HG03521 (cell line): ENCODE measurements around the gene KCNG2.
"Not testable (repeated sequence)": the region's sequence is repeated elsewhere in the genome, so short reads cannot be mapped to it uniquely, and the experiment has no call there.

Source experiments
- ATAC-seq: cut with Tn5 transposase; IDR thresholded peaks from one replicate; pipeline ENCODE4 v1.9.1; 2021; ENCODE audit warnings: mild to moderate bottlenecking, moderate library complexity; ENCODE audit not compliant: unreplicated experiment

The KCNG2 gene

GRCh38 chr18:79866889-79867574, 69.3 kb downstream of the KCNG2 start:
- no peak for ATAC-seq

GRCh38 chr18:79867666-79868065, 69.9 kb downstream of the KCNG2 start:
- no peak for ATAC-seq

GRCh38 chr18:79868168-79868784, 70.5 kb downstream of the KCNG2 start:
- no peak for ATAC-seq

GRCh38 chr18:79868811-79869541, 71.2 kb downstream of the KCNG2 start:
- no peak for ATAC-seq

- ATAC-seq, result no peak
These were observed 72.0 kb downstream of the KCNG2 start for GRCh38 chr18:79869591-79870300.

- ATAC-seq, result no peak
These were observed 72.7 kb downstream of the KCNG2 start for GRCh38 chr18:79870301-79871025.

- no peak for ATAC-seq
These were observed 73.3 kb downstream of the KCNG2 start for GRCh38 chr18:79871026-79871390.

- ATAC-seq, result no peak
These were observed 73.8 kb downstream of the KCNG2 start for GRCh38 chr18:79871481-79872091.

- ATAC-seq, result no peak
These were observed 75.0 kb downstream of the KCNG2 start for GRCh38 chr18:79872527-79873444.

GRCh38 chr18:79873449-79874110, 75.8 kb downstream of the KCNG2 start:
- no peak for ATAC-seq

GRCh38 chr18:79874553-79875530, 77.1 kb downstream of the KCNG2 start:
- ATAC-seq, result no peak

GRCh38 chr18:79875531-79875919, 77.8 kb downstream of the KCNG2 start:
- ATAC-seq, result no peak

- no peak for ATAC-seq
These were observed 78.3 kb downstream of the KCNG2 start for GRCh38 chr18:79875931-79876461.

- no peak for ATAC-seq
These were observed 78.8 kb downstream of the KCNG2 start for GRCh38 chr18:79876497-79876896.

GRCh38 chr18:79877163-79878091, 79.7 kb downstream of the KCNG2 start:
- no peak for ATAC-seq

- ATAC-seq, result not testable (repeated sequence)
These were observed 80.5 kb downstream of the KCNG2 start for GRCh38 chr18:79878246-79878645.
